RPMI8226 (cell line): ENCODE data around the gene PLPPR2.
"Not testable (repeated sequence)": the region's sequence is repeated elsewhere in the genome, so short reads cannot be mapped to it uniquely, and the experiment has no call there.

Source experiments
- DNase-seq: peaks from one replicate; pipeline ENCODE4 v3.0.0-alpha.2; 2015

The PLPPR2 gene

DNA sequence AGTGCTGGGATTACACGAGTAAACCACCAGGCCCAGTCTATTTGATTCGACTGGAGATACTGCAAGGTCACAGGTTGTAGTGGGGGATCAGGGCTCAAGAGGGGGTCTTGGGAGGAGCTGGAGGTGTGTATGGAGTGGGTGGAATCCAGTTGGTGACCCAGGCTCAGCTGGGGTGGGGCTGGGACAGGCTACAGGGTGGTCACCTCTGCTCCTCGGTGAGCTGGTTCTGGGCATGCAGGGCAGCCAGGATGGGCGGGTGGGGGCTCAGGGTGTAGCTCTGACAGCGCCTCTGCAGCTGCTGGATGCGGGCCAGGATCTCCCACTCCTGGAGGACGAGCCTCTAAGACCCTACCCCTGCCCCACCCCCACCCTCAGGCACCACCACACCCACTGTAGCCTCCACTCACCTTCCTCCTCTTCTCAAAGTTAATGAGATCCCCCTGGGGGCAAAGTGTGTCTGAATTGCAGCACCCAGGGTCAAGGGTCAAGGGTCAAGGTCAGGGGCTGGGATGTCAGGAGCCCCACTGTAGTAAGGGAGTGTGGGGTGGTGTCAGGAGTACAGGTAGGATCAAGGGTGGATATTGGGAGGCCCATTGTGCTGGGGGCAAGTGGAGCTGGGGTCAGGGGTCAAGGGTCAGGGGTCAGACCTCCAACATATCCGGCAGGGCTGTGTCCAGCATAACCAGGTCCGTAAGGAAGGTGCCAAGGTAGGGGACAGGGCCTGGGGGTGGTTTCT lies 46.7 kb downstream of the PLPPR2 start:
- peak; percentile 1 for DNase-seq

DNA sequence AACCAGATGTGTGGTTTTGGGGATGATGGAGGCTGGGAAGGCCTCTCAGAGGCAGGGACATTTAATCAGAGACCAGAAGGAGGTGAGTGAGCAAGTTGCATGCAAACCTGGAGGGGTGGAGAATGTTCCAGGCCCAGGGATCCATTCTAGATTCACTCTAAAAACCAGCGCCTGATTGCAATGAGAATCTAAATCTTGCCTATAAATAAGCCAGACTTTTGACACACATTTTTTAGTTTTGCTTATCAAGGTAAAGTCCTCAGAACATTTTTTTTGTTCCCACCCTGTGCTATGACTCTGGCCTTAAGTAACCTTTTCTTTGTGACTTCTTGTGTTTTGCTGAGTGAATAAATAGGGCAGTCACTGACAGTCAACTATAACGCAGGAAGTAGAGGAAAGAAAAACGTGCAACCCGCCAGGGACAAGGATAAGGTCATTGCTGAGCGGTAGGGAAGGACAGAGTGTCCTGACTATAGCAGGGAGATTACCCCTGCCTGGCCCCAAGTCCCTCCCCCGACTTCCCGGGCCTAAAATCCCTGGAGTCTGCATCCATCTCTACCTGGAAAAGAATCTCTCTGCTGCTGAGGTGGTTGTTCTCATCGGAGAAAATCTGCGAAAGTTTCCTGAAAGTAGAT lies 49.5 kb downstream of the PLPPR2 start:
- DNase-seq = no peak

DNA sequence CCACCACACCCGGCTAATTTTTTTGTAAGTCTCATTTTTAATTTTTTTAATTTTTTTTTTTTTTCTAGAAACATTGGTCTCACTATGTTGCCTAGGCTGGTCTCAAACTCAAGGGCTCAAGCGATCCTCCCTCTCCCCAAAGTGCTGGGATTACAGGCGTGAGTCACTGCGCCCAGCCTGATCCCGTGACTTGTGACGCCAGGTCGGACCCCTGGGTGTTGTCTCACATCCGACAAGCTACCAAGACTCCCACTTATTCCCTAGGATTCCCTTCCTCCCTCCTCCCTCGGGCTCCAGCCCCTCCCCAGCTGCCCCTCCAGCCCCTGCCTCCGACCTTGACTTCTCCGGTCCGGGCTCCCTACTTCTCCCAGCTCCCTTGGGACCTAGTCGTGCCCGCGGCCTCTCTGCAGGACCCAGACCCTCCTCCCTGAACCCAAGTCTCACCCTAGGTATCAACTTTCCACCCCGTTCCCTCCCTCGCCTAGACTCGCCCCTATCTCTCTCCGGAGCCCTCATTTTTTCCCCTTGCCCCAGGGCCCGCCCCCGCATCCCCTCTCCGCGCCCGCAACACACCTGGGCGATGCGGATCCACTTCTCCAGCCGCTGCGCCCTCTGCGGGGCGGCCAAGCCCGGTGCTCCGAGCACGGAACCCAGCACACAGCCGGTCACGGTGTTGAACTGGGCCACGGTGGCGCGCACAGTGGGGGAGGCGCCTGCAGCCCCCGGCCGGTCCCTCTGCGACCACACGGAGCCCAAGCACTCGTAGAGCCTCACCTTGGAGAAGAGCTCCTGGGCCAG lies 50.8 kb downstream of the PLPPR2 start:
- DNase-seq = peak; percentile 39

DNA sequence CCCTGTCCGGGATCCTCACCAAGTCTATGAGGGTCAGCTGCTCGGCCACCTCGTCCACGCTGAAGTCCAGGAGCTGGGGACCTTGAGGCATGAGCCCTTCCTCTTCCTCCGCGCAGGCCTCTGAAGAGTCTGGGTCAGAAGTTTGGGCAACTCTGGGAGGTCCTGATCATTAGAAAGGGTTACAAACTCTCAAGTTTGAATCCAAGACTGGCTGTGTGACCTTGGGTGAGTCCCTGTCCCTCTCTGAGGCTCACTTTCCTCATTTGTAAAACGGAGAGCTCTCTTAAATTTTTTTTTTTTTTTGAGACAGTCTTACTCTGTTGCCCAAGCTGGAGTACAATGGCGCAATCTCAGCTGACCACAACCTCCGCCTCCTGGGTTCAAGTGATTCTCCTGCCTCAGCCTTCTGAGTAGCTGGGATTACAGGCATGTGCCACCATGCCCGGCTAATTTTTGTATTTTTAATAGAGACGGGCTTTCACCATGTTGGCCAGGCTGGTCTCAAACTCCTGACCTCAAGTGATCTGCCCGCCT lies 51.5 kb downstream of the PLPPR2 start:
- not testable (repeated sequence) for DNase-seq

DNA sequence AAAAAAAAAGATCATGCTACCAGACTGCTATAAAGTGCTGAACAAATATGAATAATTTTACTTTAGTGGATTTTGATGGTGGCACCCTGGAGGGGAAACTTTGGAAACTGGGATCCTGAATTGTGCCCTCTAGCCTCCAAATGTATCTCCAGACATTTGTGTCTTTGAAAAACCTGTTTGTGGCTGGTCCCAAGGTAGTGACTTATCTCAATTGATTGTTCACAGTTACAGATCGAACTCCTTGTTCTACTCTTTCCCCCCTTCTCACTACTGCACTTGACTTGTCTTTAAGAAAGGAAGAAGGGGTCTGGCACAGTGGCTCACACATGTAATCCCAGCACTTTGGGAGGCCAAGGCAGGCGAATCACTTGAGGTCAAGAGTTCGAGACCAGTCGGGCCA lies 53.4 kb downstream of the PLPPR2 start:
- DNase-seq = no peak

DNA sequence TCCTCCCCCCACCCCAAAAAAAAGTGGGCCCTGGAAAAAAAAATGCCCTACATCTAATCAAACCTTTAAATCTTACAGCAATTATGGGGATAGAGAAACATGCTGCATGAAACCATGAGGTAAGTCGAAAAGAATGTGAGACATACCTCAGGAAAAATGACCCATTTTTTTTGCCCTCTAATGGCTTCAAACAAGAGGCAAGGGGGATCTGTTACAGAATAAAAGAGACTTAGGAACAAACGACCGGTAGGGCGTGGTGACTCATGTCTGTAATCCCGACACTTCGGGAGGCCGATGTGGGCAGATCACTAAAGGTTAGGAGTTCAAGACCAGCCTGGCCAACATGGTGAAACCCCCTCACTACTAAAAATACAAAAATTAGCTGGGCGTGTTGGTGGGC lies 55.5 kb downstream of the PLPPR2 start:
- DNase-seq = no peak

DNA sequence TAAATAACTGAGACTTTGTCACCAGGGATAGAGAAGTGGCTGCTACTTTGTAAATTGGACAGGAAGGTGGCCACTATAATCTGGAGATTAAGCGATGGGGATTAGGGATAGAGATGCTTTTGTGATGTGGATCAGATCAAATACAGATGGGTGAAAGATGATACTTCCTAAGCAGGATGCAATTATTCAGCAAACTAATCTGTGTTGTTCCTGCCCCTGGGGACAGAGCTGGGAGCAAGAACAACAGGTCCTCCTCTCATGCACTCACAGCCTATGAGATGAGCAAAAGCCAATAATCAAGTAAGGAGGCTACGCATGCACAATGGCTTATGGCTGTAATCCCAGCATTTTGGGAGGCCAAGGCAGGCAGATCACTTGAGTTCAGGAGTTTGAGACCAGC lies 59.3 kb downstream of the PLPPR2 start:
- no peak for DNase-seq
